T-helper 17 cell (primary cell): Measurements from ENCODE around the gene GHDC. TPM values are rescaled to one million over a fixed set of nuclear protein-coding genes. Genes with fewer than 3 reads are reported as not detected.
"Not testable (repeated sequence)": the region's sequence is repeated elsewhere in the genome, so short reads cannot be mapped to it uniquely, and the experiment has no call there.

Experiments
- ATAC-seq: fragments of 150-1000 bp; cut with Tn5 transposase; 2 replicates; pipeline ENCODE4 v1.10.0; 2021; ENCODE audit warnings: mild to moderate bottlenecking, moderate library complexity
- DNase-seq, 3 donors: peaks; one replicate each; pipeline versions ENCODE4 v3.0.0 to v3.0.0-alpha.2; 2020 to 2021
- H3K9me3 ChIP-seq: one replicate; pipeline ENCODE4 v1.7.0; 2013; ENCODE audit warnings: low read length, mild to moderate bottlenecking; ENCODE audit not compliant: control insufficient read depth, poor library complexity, severe bottlenecking
- H3K27ac Mint-ChIP-seq: one replicate; pipeline ENCODE4 v1.8.0; 2022; ENCODE audit warnings: mild to moderate bottlenecking, moderate library complexity, mixed read lengths
- H3K27me3 Mint-ChIP-seq: one replicate; pipeline ENCODE4 v1.8.0; 2022; ENCODE audit warnings: mixed read lengths
- H3K36me3 Mint-ChIP-seq: one replicate; pipeline ENCODE4 v1.8.0; 2022; ENCODE audit warnings: low read depth, mixed read lengths
- H3K4me1 Mint-ChIP-seq: one replicate; pipeline ENCODE4 v1.8.0; 2022; ENCODE audit warnings: mild to moderate bottlenecking, mixed read lengths
- H3K4me3 Mint-ChIP-seq: one replicate; pipeline ENCODE4 v1.8.0; 2022; ENCODE audit warnings: mild to moderate bottlenecking, moderate library complexity, mixed read lengths
- total RNA-seq, 4 donors: library from RNA in 2 of 4; stranded (reverse) in 2 of 4; gene quantifications; one replicate each; pipeline ENCODE4 v1.2.3 and lab custom pipeline; 2022 to 2026

Gene GHDC
- total RNA-seq, 2 donors from 2014 or later, result 12.4 to 13.5 TPM

DNA sequence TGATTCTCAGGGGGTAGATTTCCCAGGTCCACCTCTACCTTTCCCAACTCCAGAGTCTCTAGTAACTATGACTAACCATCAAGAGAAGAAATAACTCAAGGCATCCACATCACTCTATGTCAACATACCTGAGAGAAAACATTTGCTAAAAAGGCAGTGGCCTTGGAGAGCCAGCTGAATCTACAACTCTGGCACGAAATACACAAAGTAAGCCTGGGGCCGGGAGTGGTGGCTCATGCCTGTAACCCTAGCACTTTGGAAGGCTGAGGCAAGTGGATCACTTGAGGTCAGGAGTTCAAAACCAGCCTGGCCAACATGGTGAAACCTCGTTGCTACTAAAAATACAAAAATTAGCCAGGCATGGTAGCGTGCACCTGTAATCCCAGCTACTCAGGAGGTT, 51.2 kb downstream of the GHDC start:
- not testable (repeated sequence) for H3K36me3 Mint-ChIP-seq, H3K9me3 ChIP-seq, ATAC-seq, H3K4me3 Mint-ChIP-seq, DNase-seq, H3K27me3 Mint-ChIP-seq
- H3K4me1 Mint-ChIP-seq, result peaks cover 27% of the 10 kb centered on the region
- H3K27ac Mint-ChIP-seq, result peak overlapping the region; percentile 81

DNA sequence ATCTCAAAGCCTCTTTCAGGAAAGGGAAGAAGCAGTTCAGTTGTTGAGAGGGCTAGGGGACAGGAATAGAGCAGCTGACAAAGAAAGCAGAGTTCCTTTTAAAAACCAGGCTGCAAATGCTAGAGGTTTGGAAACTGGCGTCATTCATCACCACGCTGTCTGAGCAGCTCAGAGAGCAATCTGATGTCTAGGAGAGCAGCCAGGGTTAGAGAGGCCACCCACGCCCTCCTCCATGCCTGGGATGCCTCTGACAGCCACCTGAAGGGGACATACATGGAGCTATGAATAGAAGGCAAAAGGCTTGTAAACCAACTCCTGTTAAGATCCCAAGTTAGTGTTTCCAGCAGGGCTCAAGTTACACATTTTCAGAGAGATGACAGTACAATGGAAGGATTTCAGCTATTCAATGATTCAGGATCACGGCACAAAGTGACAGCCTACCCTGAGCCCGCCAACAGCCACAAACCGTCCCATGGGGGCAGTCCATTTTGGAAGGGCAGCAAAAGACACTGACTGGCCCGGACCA, 51.9 kb downstream of the GHDC start:
- Mint-ChIP-seq H3K27me3 (no peaks in the 10 kb centered on the region), H3K4me1 (peaks cover 29% of the 10 kb centered on the region), H3K36me3 (peaks cover 4% of the 10 kb centered on the region), H3K4me3 (no peak overlapping the region), H3K27ac (peak overlapping the region; percentile 81)
- H3K9me3 ChIP-seq, result no peaks in the 10 kb centered on the region
- no peak for DNase-seq
- no peak for ATAC-seq

DNA sequence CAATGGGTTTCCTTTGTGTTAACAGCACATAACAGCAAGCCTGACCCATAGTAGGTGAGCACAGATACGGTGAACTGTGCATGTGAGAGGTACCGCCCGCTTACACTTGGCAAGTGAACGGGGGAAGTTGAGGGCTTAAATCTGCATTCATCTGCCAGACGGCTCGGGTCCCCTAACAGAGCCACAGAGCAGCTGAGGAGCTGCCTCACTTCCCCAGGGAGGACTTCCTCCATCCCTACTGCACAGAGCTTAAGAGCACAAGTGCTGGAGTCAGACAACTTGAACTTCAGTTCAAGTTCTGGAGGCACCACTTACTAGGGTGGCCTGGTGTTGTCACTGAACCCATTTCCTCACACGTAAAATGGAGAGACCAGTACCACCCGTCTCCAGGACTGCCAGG, 52.9 kb downstream of the GHDC start:
- Mint-ChIP-seq H3K27me3 (no peaks in the 10 kb centered on the region), H3K4me3 (no peak overlapping the region), H3K4me1 (peaks cover 23% of the 10 kb centered on the region), H3K36me3 (no peaks in the 10 kb centered on the region), H3K27ac (no peak overlapping the region)
- no peak for DNase-seq
- ATAC-seq, result no peak
- no peaks in the 10 kb centered on the region for H3K9me3 ChIP-seq

DNA sequence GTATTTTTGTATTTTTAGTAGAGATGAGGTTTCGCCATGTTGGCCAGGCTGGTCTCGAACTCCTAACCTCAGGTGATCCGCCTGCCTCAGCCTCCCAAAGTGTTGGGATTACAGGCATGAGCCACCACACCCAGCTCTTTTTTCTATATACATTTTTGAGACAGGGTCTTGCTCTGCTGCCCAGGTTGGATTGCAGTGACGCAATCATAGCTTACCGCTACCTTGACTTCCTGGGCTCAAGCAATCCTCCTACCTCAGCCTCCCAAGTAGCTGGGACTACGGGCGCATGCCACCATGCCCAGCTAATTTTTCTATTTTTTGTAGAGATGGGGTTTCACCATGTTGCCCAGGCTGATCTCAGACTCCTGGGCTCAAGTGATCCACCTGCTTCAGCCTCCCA, 53.6 kb downstream of the GHDC start:
- H3K9me3 ChIP-seq, H3K36me3 Mint-ChIP-seq, DNase-seq, H3K4me3 Mint-ChIP-seq, H3K27ac Mint-ChIP-seq, ATAC-seq, H3K27me3 Mint-ChIP-seq: not testable (repeated sequence)
- H3K4me1 Mint-ChIP-seq, result peaks cover 27% of the 10 kb centered on the region

Other genes with a start within 250 kb of the GHDC start
- 10 to 100 TPM; 21.0 to 23.4 TPM for gene CNP, start 227.7 kb downstream of the GHDC start, total RNA-seq
- gene DNAJC7, start 177.1 kb downstream of the GHDC start, total RNA-seq, result 100 to 1,000 TPM; 113 to 124 TPM
- gene NKIRAS2, start 174.4 kb downstream of the GHDC start, total RNA-seq, result 10 to 100 TPM; 14.3 to 15.6 TPM
- gene C17orf113, start 143.9 kb downstream of the GHDC start, total RNA-seq, result under 1 TPM; 0.65 to 0.85 TPM
- under 1 TPM; 0.16 to 0.20 TPM for gene ZNF385C, start 96.0 kb downstream of the GHDC start, total RNA-seq
- 10 to 100 TPM; 16.9 to 24.0 TPM for gene DHX58, start 81.8 kb downstream of the GHDC start, total RNA-seq
- 10 to 100 TPM; 33.3 to 35.5 TPM for gene KAT2A, start 73.1 kb downstream of the GHDC start, total RNA-seq
- gene HSPB9, start 71.7 kb downstream of the GHDC start, total RNA-seq, result not detected
- 10 to 100 TPM; 74.3 to 97.9 TPM for gene RAB5C, start 39.5 kb downstream of the GHDC start, total RNA-seq
- under 1 TPM; 0.45 to 0.94 TPM for gene KCNH4, start 13.4 kb downstream of the GHDC start, total RNA-seq
- not detected for gene HCRT, start 9.0 kb downstream of the GHDC start, total RNA-seq
- 100 to 1,000 TPM; 202 to 225 TPM for gene STAT5B, start 81.9 kb upstream of the GHDC start, total RNA-seq
- gene STAT5A, start 94.0 kb upstream of the GHDC start, total RNA-seq, result 100 to 1,000 TPM; 153 to 177 TPM
- 100 to 1,000 TPM; 203 to 221 TPM for gene STAT3, start 193.9 kb upstream of the GHDC start, total RNA-seq
- under 1 TPM; 0.47 to 0.90 TPM for gene CAVIN1, start 228.8 kb upstream of the GHDC start, total RNA-seq